NT2/D1 (cell line): Measurements from ENCODE around the gene CLSTN2.

ENCODE experiments used
- SUZ12 ChIP-seq: IDR thresholded peaks from 2 replicates; pipeline ENCODE4 v1.6.1; 2011; ENCODE audit not compliant: insufficient read length, insufficient read depth; ENCODE audit errors: extremely low read depth
- YY1 ChIP-seq: IDR thresholded peaks from 2 replicates; pipeline ENCODE4 v1.6.1; 2011; ENCODE audit not compliant: insufficient read length, insufficient read depth
- ZNF274 ChIP-seq: IDR thresholded peaks from 2 replicates; pipeline ENCODE4 v1.6.1; 2011; ENCODE audit warnings: mild to moderate bottlenecking, low read depth, low read length

DNA sequence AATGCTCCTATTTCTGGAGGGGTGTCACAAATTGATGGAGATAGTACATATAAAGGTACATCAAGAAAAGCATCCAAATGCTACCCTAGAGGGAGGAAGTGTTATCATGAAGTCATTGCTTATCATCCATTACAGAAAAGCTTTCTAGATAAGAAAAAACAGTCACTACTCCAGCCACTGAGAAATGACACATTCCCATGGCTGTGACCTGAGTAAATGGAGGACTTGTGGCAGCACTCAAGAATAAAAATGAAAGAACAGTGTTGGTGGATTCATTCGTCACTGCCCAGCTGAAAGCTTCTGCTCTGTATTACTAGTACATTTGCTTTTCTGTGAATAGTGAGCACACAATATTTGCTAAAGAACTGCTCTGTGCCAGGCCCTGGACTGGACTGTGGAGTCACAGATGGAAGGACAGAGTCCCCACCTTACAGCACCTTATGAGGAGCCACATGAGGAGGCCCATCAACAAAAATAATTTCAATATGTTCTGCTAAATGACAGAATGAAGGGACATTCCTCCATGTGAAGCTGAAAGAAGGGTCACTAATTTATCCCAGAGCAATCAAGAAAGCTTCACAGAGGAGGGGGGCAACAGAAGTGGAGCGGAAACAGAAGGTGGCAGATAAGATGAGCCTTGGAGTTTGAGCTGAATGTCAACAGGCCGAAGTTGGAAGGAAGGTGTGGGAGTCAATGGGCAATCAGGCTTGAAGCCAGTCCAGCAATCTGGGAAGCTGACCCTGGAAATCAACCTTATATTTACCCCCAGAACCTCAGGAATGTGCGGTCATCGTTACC, 399.3 kb downstream of the CLSTN2 start:
- TF ChIP-seq SUZ12 = no peak
- TF ChIP-seq YY1 = no peak
- no peak for TF ChIP-seq ZNF274
